H1 (cell line): ENCODE measurements around the gene PHF14. TPM values are rescaled to one million over a fixed set of nuclear protein-coding genes. Genes with fewer than 3 reads are reported as not detected.

Source experiments
- CTCF ChIA-PET: fragments of 300-600 bp; sonication (Branson Sonifier 250); formaldehyde crosslinking; loops from one replicate; lab custom pipeline; 2021; ENCODE audit not compliant: partially characterized antibody; lab: Charles Lee
- POLR2A ChIA-PET: fragments of 300-600 bp; sonication (Branson Sonifier 250); formaldehyde crosslinking; loops from one replicate; lab custom pipeline; 2021; ENCODE audit warnings: inconsistent platforms; ENCODE audit not compliant: partially characterized antibody; lab: Charles Lee
- DNase-seq, 2 experiments: peaks; one replicate each; pipeline versions ENCODE4 v3.0.0 to v3.0.0-alpha.2; 2010 to 2022; ENCODE audit warnings: low spot score in 2 of 2, low read depth in 1 of 2, mixed read lengths in 1 of 2
- FAIRE-seq: peaks from 2 replicates; lab custom pipeline; 2011; peaks lifted over from hg19 to GRCh38; lab: Jason Lieb, UNC
- H2AFZ ChIP-seq: 2 replicates; pipeline ENCODE4 v1.8.1; 2012; ENCODE audit warnings: low read length, inconsistent platforms
- H2AK5ac ChIP-seq: 2 replicates; pipeline ENCODE4 v1.6.1; 2013; ENCODE audit warnings: low read depth, low read length
- H2BK120ac ChIP-seq: replicated peaks from 2 replicates; pipeline ENCODE3; 2013; ENCODE audit warnings: low read depth, low read length, inconsistent platforms
- H2BK12ac ChIP-seq: 2 replicates; pipeline ENCODE4 v1.6.1; 2013; ENCODE audit warnings: low read depth, low read length
- H2BK15ac ChIP-seq: 2 replicates; pipeline ENCODE4 v1.6.1; 2013; ENCODE audit warnings: low read length
- H2BK20ac ChIP-seq: 2 replicates; pipeline ENCODE4 v1.6.1; 2013; ENCODE audit warnings: low read length
- H2BK5ac ChIP-seq: 2 replicates; pipeline ENCODE4 v1.6.1; 2013; ENCODE audit warnings: low read depth, low read length
- H3K14ac ChIP-seq: 2 replicates; pipeline ENCODE4 v1.6.1; 2013; ENCODE audit warnings: inconsistent platforms; ENCODE audit not compliant: insufficient read length
- H3K18ac ChIP-seq: 2 replicates; pipeline ENCODE4 v1.6.1; 2013; ENCODE audit warnings: low read length; ENCODE audit errors: extremely low read depth
- H3K23ac ChIP-seq: 2 replicates; pipeline ENCODE4 v1.6.1; 2013; ENCODE audit warnings: inconsistent platforms; ENCODE audit not compliant: insufficient read length
- H3K23me2 ChIP-seq: 2 replicates; pipeline ENCODE4 v1.6.1; 2013; ENCODE audit warnings: low read depth, low read length
- H3K27ac ChIP-seq: 2 replicates; pipeline ENCODE4 v1.6.1; 2011; ENCODE audit warnings: low read depth, low read length, inconsistent platforms
- H3K27me3 ChIP-seq, 4 experiments: replicated peaks in 1 of 4; 1 replicate in 1 of 4; 2 replicates in 3 of 4; pipeline versions ENCODE4 v1.6.1 to v1.8.1; 2011 to 2013; ENCODE audit warnings: low read length in 3 of 4, mild to moderate bottlenecking in 3 of 4, inconsistent platforms in 2 of 4, mixed read lengths in 2 of 4, moderate library complexity in 1 of 4; ENCODE audit not compliant: control insufficient read depth in 3 of 4, insufficient read depth in 3 of 4; ENCODE audit errors: extremely low read depth in 1 of 4
- H3K36me3 ChIP-seq, 4 experiments: 2 replicates each; pipeline versions ENCODE4 v1.6.1 to v1.8.1; 2011 to 2013; ENCODE audit warnings: mild to moderate bottlenecking in 4 of 4, low read length in 3 of 4, moderate library complexity in 2 of 4, control low read depth in 1 of 4, inconsistent platforms in 1 of 4; ENCODE audit not compliant: insufficient read depth in 4 of 4, control insufficient read depth in 2 of 4
- H3K4ac ChIP-seq: replicated peaks from 2 replicates; pipeline ENCODE3; 2013; ENCODE audit warnings: low read length, low read depth, mixed read lengths, inconsistent platforms; ENCODE audit not compliant: insufficient read length
- H3K4me1 ChIP-seq, 4 experiments: replicated peaks in 1 of 4; 1 replicate in 1 of 4; 2 replicates in 3 of 4; pipeline versions ENCODE4 v1.6.1 to v1.8.1; 2011 to 2013; ENCODE audit warnings: low read length in 3 of 4, inconsistent platforms in 2 of 4, mixed read lengths in 1 of 4; ENCODE audit not compliant: insufficient read depth in 4 of 4, control insufficient read depth in 3 of 4
- H3K4me2 ChIP-seq, 2 experiments: 2 replicates each; pipeline versions ENCODE4 v1.6.1 to v1.8.1; 2011 to 2013; ENCODE audit warnings: low read depth in 2 of 2, low read length in 2 of 2, control low read depth in 1 of 2, inconsistent platforms in 1 of 2, mild to moderate bottlenecking in 1 of 2; ENCODE audit not compliant: insufficient read depth in 1 of 2
- H3K4me3 ChIP-seq, 4 experiments: fragments of 200-600, 300-600 bp in 1 of 4; sonication (generic), shearing (Covaris generic), sonication (Bioruptor Twin) in 1 of 4; 2 replicates each; pipeline versions ENCODE4 v1.5.1 to v1.8.1; 2011 to 2016; ENCODE audit warnings: low read length in 4 of 4, low read depth in 3 of 4, control low read depth in 2 of 4, inconsistent platforms in 2 of 4, mild to moderate bottlenecking in 2 of 4, mixed read lengths in 1 of 4, moderate library complexity in 1 of 4; ENCODE audit not compliant: insufficient read depth in 2 of 4; ENCODE audit errors: extremely low read depth in 1 of 4
- H3K56ac ChIP-seq: replicated peaks from 2 replicates; pipeline ENCODE3; 2013; ENCODE audit warnings: low read depth, mild to moderate bottlenecking, mixed read lengths, low read length, inconsistent platforms; ENCODE audit not compliant: insufficient read length
- H3K79me1 ChIP-seq: 2 replicates; pipeline ENCODE4 v1.6.1; 2013; ENCODE audit warnings: low read depth, low read length, control low read depth
- H3K79me2 ChIP-seq, 2 experiments: 2 replicates each; pipeline versions ENCODE4 v1.6.1 to v1.8.1; 2012 to 2013; ENCODE audit warnings: low read length in 2 of 2, mild to moderate bottlenecking in 2 of 2, inconsistent platforms in 1 of 2; ENCODE audit not compliant: insufficient read depth in 2 of 2, control insufficient read depth in 1 of 2
- H3K9ac ChIP-seq, 4 experiments: replicated peaks in 1 of 4; 1 replicate in 1 of 4; 2 replicates in 3 of 4; pipeline versions ENCODE4 v1.6.1 to v1.8.1; 2011 to 2013; ENCODE audit warnings: low read depth in 3 of 4, low read length in 3 of 4, control low read depth in 2 of 4, mild to moderate bottlenecking in 2 of 4, moderate library complexity in 2 of 4, inconsistent platforms in 1 of 4; ENCODE audit errors: extremely low read depth in 1 of 4
- H3K9me3 ChIP-seq, 2 experiments: 2 replicates each; pipeline versions ENCODE4 v1.6.1 to v1.8.1; 2012 to 2013; ENCODE audit warnings: mild to moderate bottlenecking in 2 of 2, moderate library complexity in 2 of 2, control low read depth in 1 of 2, inconsistent platforms in 1 of 2, low read depth in 1 of 2, low read length in 1 of 2, mixed read lengths in 1 of 2; ENCODE audit not compliant: insufficient read depth in 2 of 2
- H4K20me1 ChIP-seq, 2 experiments: replicated peaks in 1 of 2; 2 replicates each; pipeline versions ENCODE3 to v1.8.1; 2011 to 2013; ENCODE audit warnings: inconsistent platforms in 2 of 2, low read length in 2 of 2, mild to moderate bottlenecking in 1 of 2; ENCODE audit not compliant: insufficient read depth in 2 of 2, control insufficient read depth in 1 of 2
- H4K5ac ChIP-seq: 2 replicates; pipeline ENCODE4 v1.6.1; 2013; ENCODE audit warnings: low read length, low read depth, mixed read lengths, inconsistent platforms; ENCODE audit not compliant: insufficient read length
- H4K8ac ChIP-seq: 2 replicates; pipeline ENCODE4 v1.8.0; 2013; ENCODE audit warnings: mild to moderate bottlenecking, moderate library complexity, low read length, inconsistent platforms; ENCODE audit not compliant: insufficient read depth; ENCODE audit errors: extremely low read depth
- H4K91ac ChIP-seq: replicated peaks from 2 replicates; pipeline ENCODE3; 2013; ENCODE audit warnings: low read length, mixed read lengths, inconsistent platforms; ENCODE audit not compliant: insufficient read length
- E2F6 ChIP-seq: IDR thresholded peaks from 2 replicates; pipeline ENCODE4 v1.6.1; 2012; ENCODE audit warnings: inconsistent platforms
- SIRT6 ChIP-seq: IDR thresholded peaks from one replicate; pipeline ENCODE4 v1.7.1; 2012; ENCODE audit warnings: low read length, inconsistent platforms
- WGBS, 2 experiments: shearing (Covaris generic) in 1 of 2; methylation state at CpG; one replicate each; pipeline versions ENCODE4 v1.1.6 to v1.1.7; 2013 to 2015; ENCODE audit warnings: low lambda C conversion rate in 2 of 2, mixed read lengths in 2 of 2, inconsistent platforms in 1 of 2, low coverage in 1 of 2, missing lambda C conversion rate in 1 of 2; ENCODE audit not compliant: insufficient replicate concordance in 2 of 2, insufficient coverage in 1 of 2, insufficient read length in 1 of 2; ENCODE audit errors: extremely low coverage in 1 of 2, missing lambda C conversion rate in 1 of 2; 5-methylcytosine and 5-hydroxymethylcytosine counted together
- polyA plus RNA-seq, 7 experiments: library from polyadenylated mRNA; depleted of rRNA in 3 of 7; stranded (reverse) in 5 of 7; unstranded in 2 of 7; fragments of >200 nt in 5 of 7; fragments of 200-250 nt in 2 of 7; gene quantifications; 1 replicate in 5 of 7; 2 replicates in 1 of 7; 4 replicates in 1 of 7; pipeline versions ENCODE4 v1.2.1 to v1.2.3, GENCODE V29; 2011 to 2013; ENCODE audit warnings: missing spikeins in 2 of 7, mixed read lengths in 2 of 7
- total RNA-seq: library from RNA; stranded (reverse); fragmentation: NEBNext Ultra II Directional; extraction: Animal tissue kit (Norgen Biotek cat#: 25700); gene quantifications from 2 replicates; pipeline ENCODE4 v1.2.1, GENCODE V29; 2021

PHF14 gene
- total and polyA plus RNA-seq, 2 of the 8 experiments (the other 6 are each of a cell fraction or from before 2014, with no cell fraction given) = 17.9 to 70.6 TPM

DNA sequence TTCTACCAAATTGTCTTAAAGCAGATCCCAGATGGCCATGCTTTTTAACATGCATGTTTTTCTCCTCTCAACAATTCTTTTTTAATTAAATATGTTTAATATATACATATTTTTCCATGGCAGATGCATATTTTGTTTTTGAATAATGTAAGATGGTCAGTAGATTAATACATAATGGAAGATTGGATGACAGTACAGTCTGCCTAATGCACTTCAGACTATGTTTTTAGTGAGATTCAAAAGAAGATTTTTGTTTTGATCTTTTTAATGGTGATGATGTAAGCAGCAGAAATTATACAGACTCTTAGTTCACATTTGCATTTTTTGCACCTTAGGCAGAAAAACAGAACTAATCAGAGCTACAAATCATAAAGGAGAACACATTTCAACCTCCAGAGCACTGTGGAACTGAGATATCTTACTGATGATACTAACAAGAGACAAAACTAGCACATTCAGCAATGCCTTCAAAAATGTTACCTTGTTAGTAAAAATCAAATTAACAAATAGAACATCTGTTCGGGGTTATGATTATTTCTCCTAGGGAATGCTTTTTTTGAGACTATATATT, 203.4 kb downstream of the PHF14 start:
- DNase-seq (no peak), FAIRE-seq (no peak)
- Histone ChIP-seq H4K5ac (no peak overlapping the region), H3K4me3 (no peak overlapping the region), H2BK120ac (no peak overlapping the region), H3K4me2 (no peak overlapping the region), H3K23me2 (no peaks in the 10 kb centered on the region), H3K9me3 (no peaks in the 10 kb centered on the region), H3K4me1 (no peaks in the 10 kb centered on the region), H4K8ac (no peak overlapping the region), H2AFZ (no peak overlapping the region), H4K20me1 (no peaks in the 10 kb centered on the region), H3K23ac (no peak overlapping the region), H2BK20ac (no peak overlapping the region), H3K36me3 (no peaks in the 10 kb centered on the region), H2BK12ac (no peak overlapping the region), H4K91ac (no peak overlapping the region), H3K56ac (no peak overlapping the region), H3K27ac (no peak overlapping the region), H2BK15ac (no peak overlapping the region), H3K4ac (no peak overlapping the region), H3K9ac (no peak overlapping the region), H3K79me1 (no peaks in the 10 kb centered on the region), H3K79me2 (no peaks in the 10 kb centered on the region), H2BK5ac (no peak overlapping the region), H3K18ac (no peak overlapping the region), H2AK5ac (no peak overlapping the region), H3K27me3 (peaks cover 0 to 6% (median 3%) of the 10 kb centered on the region in 4 experiments; a peak in 4 of 7 replicates), H3K14ac (no peak overlapping the region)
- 90% methylated on average over 1 of the region's 1 CpG; no CpG with 5 or more reads in 1 of the 2 experiments for WGBS, 2 experiments
- CTCF ChIA-PET = interaction anchor here (1.1 to 1.5 kb wide), 2 partner anchors 23 to 35 kb away, joined by 4 to 5 read pairs; no protein-coding TSS in a partner anchor
- TF ChIP-seq E2F6 (no peak), SIRT6 (no peak)
- POLR2A ChIA-PET = no interaction called here
